22Rv1 (cell line): Measurements from ENCODE around the gene CD320.
"Not testable (repeated sequence)": the region's sequence is repeated elsewhere in the genome, so short reads cannot be mapped to it uniquely, and the experiment has no call there.

Experiments used
- H3K27ac ChIP-seq: fragments of 450-650 bp; 2 replicates; pipeline ENCODE4 v1.5.1; 2017
- ZFX ChIP-seq: fragments of 450-650 bp; IDR thresholded peaks from 2 replicates; pipeline ENCODE4 v1.6.1; 2017; ENCODE audit warnings: antibody characterized with exemption, borderline replicate concordance
- TF ChIP-seq, protein P1 (sequence below): fragments of 450-650 bp; IDR thresholded peaks from 2 replicates; pipeline ENCODE4 v1.5.1; 2017; ENCODE audit warnings: mild to moderate bottlenecking

The CD320 gene

DNA sequence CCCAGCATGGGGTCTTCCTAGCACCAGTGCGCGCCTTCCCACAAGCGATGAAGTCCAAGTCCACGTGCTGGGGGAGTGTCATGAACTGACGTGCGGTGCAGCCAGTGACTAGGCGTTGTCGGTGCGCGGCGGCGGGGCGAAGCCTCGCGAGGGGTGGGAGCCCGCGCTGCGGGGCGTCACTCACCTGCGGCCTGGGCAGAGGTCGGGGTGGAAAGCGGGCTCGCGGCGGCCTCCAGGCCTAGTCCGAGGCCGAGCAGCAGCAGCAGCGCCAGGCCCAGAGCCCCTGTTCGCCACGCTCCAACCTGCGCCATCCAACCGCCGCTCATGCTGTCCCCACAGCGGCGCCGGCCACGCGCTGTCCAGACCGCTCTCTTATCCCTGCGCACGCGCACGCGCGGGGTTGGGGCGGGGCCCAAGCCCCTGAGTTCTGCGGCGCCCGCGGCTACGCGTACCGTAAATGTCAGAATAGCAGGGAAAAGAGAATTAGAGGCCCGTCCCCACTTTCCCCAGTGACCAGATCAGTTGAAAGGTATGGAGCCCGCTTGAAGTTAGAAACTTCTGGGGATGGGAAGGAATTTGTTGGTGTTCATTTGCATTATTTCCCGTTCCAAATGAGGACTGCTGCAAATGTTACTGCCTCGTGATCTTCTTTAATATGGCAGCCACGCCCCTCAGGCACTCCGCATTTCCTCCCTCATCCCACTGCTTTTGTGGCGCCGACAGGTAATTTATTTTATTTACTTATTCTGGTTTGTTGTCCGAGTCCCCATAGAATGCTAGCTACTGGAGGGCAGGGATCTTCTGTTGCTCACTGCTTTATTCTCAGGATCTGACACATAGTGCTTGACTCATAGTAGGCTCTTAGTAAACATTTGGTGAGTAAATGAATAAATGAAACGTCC is at the start of gene CD320:
Gene CD320, minus strand, starts transcription at position 394 of the 902 bp plus-strand sequence. Its CDS starts 68 bp downstream, at position 326.
- TF ChIP-seq, protein P1, sequence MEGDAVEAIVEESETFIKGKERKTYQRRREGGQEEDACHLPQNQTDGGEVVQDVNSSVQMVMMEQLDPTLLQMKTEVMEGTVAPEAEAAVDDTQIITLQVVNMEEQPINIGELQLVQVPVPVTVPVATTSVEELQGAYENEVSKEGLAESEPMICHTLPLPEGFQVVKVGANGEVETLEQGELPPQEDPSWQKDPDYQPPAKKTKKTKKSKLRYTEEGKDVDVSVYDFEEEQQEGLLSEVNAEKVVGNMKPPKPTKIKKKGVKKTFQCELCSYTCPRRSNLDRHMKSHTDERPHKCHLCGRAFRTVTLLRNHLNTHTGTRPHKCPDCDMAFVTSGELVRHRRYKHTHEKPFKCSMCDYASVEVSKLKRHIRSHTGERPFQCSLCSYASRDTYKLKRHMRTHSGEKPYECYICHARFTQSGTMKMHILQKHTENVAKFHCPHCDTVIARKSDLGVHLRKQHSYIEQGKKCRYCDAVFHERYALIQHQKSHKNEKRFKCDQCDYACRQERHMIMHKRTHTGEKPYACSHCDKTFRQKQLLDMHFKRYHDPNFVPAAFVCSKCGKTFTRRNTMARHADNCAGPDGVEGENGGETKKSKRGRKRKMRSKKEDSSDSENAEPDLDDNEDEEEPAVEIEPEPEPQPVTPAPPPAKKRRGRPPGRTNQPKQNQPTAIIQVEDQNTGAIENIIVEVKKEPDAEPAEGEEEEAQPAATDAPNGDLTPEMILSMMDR = no peak
- no peak for TF ChIP-seq ZFX
- H3K27ac ChIP-seq = peak within 1 kb of the TSS; percentile 93

DNA sequence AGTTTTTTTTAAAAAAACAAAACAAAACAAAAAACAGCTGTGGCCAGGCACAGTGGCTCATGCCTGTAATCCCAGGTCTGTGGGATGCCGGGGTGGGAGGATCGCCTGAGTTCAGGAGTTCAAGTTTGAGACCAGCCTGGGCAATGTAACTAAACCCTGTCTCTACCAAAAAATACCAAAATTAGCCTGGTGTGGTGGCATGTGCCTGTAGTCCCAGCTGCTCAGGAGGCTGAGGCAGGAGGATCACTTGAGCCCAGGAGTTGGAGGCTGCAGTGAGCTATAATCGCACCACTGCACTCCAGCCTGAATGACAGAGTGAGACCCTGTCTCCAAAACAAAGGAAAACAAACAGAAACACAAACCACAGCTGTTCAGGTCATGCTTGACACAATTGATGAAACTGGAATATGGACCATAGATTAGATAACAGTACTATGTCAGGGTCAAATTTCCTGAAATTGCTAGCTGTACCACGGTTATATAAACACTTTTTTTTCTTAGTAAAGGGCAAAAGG is 48.9 kb upstream of the CD320 start:
- H3K27ac ChIP-seq = peak overlapping the region; percentile 17; the same call in 1 of the 2 replicates
- TF ChIP-seq ZFX = no peak
- TF ChIP-seq, protein P1 = no peak

DNA sequence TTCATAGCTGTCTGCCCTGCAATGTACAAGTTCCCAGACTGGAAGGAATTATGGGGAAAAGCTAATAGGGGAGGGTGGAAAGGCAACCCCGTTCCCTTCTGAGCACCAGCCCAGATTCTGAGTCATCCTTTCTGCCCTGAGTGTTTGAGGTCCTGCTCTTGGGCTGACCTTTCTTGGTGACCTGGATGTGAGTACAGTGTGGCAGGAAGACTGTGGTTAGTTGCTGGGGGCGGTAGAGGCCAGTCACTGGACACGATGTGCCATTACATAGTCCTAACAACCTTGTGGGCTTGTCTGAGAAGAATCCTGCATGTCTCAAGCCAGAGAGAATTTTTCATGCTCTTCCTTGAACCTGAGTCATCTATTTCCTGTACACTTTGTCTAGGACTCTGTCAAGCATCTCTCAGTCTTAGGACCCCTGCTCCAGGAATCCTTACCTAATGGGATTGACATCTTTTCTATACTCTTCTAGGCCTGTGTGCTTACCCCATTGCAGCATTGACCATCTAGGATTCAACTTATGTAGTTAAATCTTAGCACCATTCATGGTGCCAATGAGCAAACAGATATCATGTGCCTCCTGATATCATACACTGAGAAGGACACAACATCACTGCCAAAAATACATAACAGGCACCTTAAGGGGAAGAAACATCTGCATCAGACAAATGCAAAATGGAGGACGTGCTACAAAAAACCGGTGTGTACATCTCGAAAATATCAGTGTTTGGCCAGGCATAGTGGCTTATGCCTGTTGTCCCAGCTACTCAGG is 47.7 kb upstream of the CD320 start:
- TF ChIP-seq, protein P1 = no peak
- TF ChIP-seq ZFX = no peak
- peak overlapping the region; percentile 31; the same call in 1 of the 2 replicates for H3K27ac ChIP-seq

DNA sequence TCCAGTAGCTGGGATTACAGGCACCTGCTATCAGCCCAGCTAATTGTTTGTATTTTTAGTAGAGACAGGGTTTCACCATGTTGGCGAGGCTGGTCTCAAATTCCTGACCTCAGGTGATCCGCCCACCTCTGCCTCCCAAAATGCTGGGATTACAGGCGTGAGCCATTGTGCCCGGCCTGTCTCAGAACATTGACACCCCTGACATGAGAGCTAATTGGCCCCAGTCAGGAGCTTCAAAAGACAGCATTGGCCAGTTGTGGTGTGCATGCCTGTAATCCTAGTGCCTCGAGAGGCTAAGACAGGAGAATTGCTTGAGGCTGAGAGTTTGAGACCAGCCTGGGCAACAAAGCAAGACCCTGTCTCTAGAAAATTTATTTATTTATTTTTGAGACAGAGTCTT is 44.7 kb upstream of the CD320 start:
- H3K27ac ChIP-seq = peak overlapping the region; percentile 44

DNA sequence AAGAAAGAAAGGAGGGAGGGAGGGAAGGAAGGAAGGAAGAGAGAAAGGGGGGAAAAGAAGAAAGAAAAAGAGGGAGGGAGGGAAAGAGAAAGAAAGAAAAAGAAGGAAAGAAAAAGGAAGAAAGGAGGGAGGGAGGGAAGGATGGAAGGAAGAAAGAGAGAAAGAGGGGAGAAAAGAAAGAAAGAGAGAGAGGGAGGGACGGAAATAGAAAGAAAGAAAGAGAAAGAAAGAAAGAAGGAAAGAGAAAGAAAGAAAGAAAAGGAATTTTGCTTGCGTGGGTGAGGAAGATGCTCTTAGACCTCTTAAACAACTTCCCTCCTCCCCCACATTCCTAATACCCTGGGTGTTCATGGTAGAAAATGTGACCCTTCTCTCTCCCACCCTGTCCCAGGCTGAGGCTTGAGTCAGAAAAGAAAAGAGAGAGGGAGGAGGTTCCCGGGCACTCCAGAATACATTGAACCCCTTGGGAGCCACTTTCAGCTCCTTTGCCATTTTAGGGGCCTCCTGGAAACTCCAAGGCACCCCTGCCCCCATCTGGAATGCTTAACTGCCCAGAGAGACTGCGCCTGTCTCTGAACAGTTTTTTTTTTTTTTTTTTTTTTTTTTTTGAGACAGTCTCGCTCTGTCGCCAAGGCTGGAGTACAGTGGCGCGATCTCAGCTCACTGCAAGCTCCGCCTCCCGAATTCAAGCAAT is 44.1 kb upstream of the CD320 start:
- H3K27ac ChIP-seq = peak overlapping the region; percentile 44
- TF ChIP-seq, protein P1 = no peak
- TF ChIP-seq ZFX = no peak

DNA sequence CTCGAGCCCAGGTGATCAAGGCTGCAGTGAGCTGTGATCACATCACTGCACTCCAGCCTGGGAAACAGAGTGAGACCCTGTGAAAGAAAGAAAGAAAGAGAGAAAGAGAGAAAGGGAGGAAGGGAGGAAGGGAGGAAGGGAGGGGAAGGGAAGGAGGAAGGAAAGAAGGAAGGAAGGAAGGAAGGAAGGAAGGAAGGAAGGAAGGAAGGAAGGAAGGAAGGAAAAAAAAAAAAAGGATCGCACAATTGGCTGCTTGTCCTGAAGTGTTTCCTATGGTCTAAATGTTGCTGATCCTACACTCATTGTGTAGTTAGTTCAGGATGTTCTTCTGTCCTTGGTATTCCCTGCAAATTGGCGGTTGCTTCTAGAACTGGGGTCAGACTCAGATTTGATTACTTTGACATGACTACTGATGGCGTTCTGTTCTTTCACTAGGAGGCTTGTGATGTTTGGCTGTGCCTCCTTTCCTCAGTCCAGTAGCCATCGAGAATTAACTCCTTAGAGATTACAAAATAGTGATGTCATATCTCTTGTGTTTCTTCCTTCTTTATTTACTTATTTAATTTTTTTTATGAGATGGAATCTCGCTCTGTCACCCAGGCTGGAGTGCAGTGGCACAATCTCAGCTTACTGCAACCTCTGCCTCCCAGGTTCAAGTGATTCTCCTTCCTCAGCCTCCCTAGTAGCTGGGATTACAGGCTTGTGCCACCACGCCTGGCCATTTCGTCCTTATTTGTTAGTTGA is 41.6 kb upstream of the CD320 start:
- H3K27ac ChIP-seq = not testable (repeated sequence)

DNA sequence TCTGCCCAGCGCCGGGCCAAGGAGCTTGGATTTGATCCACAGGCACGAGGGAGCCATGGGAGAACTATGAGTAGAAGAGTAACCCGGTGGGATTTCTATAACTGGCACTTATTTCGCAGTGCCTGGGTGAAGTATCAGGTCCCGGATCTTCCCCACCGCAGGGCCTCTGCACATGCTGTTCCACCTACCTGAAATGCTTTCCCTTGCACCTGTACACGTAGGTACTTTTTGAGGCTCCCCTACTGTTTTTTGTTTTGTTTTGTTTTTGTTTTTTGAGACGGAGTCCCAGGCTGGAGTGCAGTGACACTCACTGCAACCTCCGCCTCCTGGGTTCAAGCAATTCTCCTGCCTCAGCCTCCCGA is 35.3 kb upstream of the CD320 start:
- TF ChIP-seq ZFX = no peak
- TF ChIP-seq, protein P1 = no peak
- 0 out of 2 replicates have a peak overlapping the region, but pooled peaks have one; percentile 30 for H3K27ac ChIP-seq
